Muscle layer of colon (tissue), 2 donors: ENCODE data around the gene RBM42.

Source experiments
- H3K27ac ChIP-seq: one replicate; pipeline ENCODE4 v1.7.0; 2013; ENCODE audit warnings: low read depth, mild to moderate bottlenecking, low read length, moderate library complexity
- H3K27me3 ChIP-seq, 2 donors: one replicate each; pipeline ENCODE4 v1.7.0; 2013; ENCODE audit warnings: low read length in 2 of 2, mild to moderate bottlenecking in 2 of 2; ENCODE audit not compliant: insufficient read depth in 2 of 2, control insufficient read depth in 1 of 2
- H3K36me3 ChIP-seq: one replicate; pipeline ENCODE4 v1.7.0; 2013; ENCODE audit warnings: mild to moderate bottlenecking, low read length; ENCODE audit not compliant: insufficient read depth
- H3K4me1 ChIP-seq: one replicate; pipeline ENCODE4 v1.7.0; 2013; ENCODE audit warnings: mild to moderate bottlenecking, low read length; ENCODE audit not compliant: insufficient read depth
- H3K4me3 ChIP-seq, 2 donors: one replicate each; pipeline ENCODE4 v1.7.0; 2013; ENCODE audit warnings: low read length in 2 of 2, low read depth in 1 of 2, mild to moderate bottlenecking in 1 of 2, moderate library complexity in 1 of 2
- H3K9ac ChIP-seq: one replicate; pipeline ENCODE4 v1.7.0; 2013; ENCODE audit warnings: low read length
- H3K9me3 ChIP-seq: one replicate; pipeline ENCODE4 v1.7.0; 2013; ENCODE audit warnings: mild to moderate bottlenecking, low read length
- donor health status: abdominal sarcoma.
- donor health status: Adenocarcinoma of cecum.

Gene RBM42

GRCh38 chr19:35622750-35623149 lies 6.1 kb upstream of the RBM42 start:
- no peaks in the 10 kb centered on the region for H3K36me3 ChIP-seq
- H3K9me3 ChIP-seq, result no peaks in the 10 kb centered on the region
- H3K27ac ChIP-seq, result no peak overlapping the region
- H3K27me3 ChIP-seq, result no peaks in the 10 kb centered on the region
- H3K9ac ChIP-seq, result no peak overlapping the region
- H3K4me1 ChIP-seq, result no peaks in the 10 kb centered on the region
- H3K4me3 ChIP-seq, result no peak overlapping the region

GRCh38 chr19:35623327-35624010 lies 5.4 kb upstream of the RBM42 start:
- no peak overlapping the region for H3K27ac ChIP-seq
- no peak overlapping the region for H3K4me3 ChIP-seq
- no peaks in the 10 kb centered on the region for H3K36me3 ChIP-seq

GRCh38 chr19:35628264-35628564 lies 622 bp upstream of the RBM42 start:
- peak overlapping the region; percentile 98 for H3K27ac ChIP-seq
- peak overlapping the region; percentile 89 for H3K9ac ChIP-seq
- no peaks in the 10 kb centered on the region for H3K9me3 ChIP-seq
- H3K4me1 ChIP-seq, result peaks cover 8% of the 10 kb centered on the region
- H3K27me3 ChIP-seq, result no peaks in the 10 kb centered on the region
- peaks cover 30% of the 10 kb centered on the region for H3K36me3 ChIP-seq
- H3K4me3 ChIP-seq, result peak overlapping the region; percentile 85 to 98

More at GRCh38 chr19:35623327-35624010, 5.4 kb upstream of the RBM42 start:
- Histone ChIP-seq H3K9ac (no peak overlapping the region), H3K9me3 (no peaks in the 10 kb centered on the region), H3K27me3 (no peaks in the 10 kb centered on the region), H3K4me1 (no peaks in the 10 kb centered on the region)

- peak overlapping the region; percentile 96 for H3K9ac ChIP-seq
- H3K36me3 ChIP-seq, result peaks cover 38% of the 10 kb centered on the region
- peak overlapping the region; percentile 97 to 98 for H3K4me3 ChIP-seq
- peaks cover 8% of the 10 kb centered on the region for H3K4me1 ChIP-seq
- peak overlapping the region; percentile 98 for H3K27ac ChIP-seq
- H3K27me3 ChIP-seq, result no peaks in the 10 kb centered on the region
- no peaks in the 10 kb centered on the region for H3K9me3 ChIP-seq
These were observed 447 bp downstream of the RBM42 start for GRCh38 chr19:35629332-35629633.

GRCh38 chr19:35633727-35634440 lies 5.0 kb downstream of the RBM42 start:
- Histone ChIP-seq H3K27me3 (no peaks in the 10 kb centered on the region), H3K9me3 (no peaks in the 10 kb centered on the region), H3K27ac (no peak overlapping the region), H3K9ac (no peak overlapping the region), H3K36me3 (peaks cover 68% of the 10 kb centered on the region), H3K4me1 (peaks cover 8% of the 10 kb centered on the region), H3K4me3 (no peak overlapping the region)

- no peak overlapping the region for H3K27ac ChIP-seq
- no peaks in the 10 kb centered on the region for H3K27me3 ChIP-seq
- no peak overlapping the region for H3K4me3 ChIP-seq
- H3K9me3 ChIP-seq, result no peaks in the 10 kb centered on the region
- peaks cover 53% of the 10 kb centered on the region for H3K36me3 ChIP-seq
- H3K9ac ChIP-seq, result no peak overlapping the region
- no peaks in the 10 kb centered on the region for H3K4me1 ChIP-seq
These were observed 7.8 kb downstream of the RBM42 start for GRCh38 chr19:35636651-35637050.

GRCh38 chr19:35637165-35637564 lies 8.3 kb downstream of the RBM42 start:
- Histone ChIP-seq H3K36me3 (peaks cover 48% of the 10 kb centered on the region), H3K27me3 (no peaks in the 10 kb centered on the region), H3K9me3 (no peaks in the 10 kb centered on the region), H3K9ac (no peak overlapping the region), H3K4me3 (no peak overlapping the region), H3K27ac (no peak overlapping the region), H3K4me1 (no peaks in the 10 kb centered on the region)

GRCh38 chr19:35639321-35639639 lies 10.4 kb downstream of the RBM42 start:
- H3K9ac ChIP-seq, result no peak overlapping the region

GRCh38 chr19:35639863-35640262 lies 11.0 kb downstream of the RBM42 start:
- H3K4me3 ChIP-seq, result no peak overlapping the region
- H3K27me3 ChIP-seq, result no peaks in the 10 kb centered on the region
- H3K36me3 ChIP-seq, result peaks cover 28% of the 10 kb centered on the region
- no peak overlapping the region for H3K27ac ChIP-seq
- peaks cover 6% of the 10 kb centered on the region for H3K4me1 ChIP-seq
- H3K9ac ChIP-seq, result no peak overlapping the region
- no peaks in the 10 kb centered on the region for H3K9me3 ChIP-seq

More at GRCh38 chr19:35639321-35639639, 10.4 kb downstream of the RBM42 start:
- no peak overlapping the region for H3K27ac ChIP-seq
- H3K9me3 ChIP-seq, result no peaks in the 10 kb centered on the region
- peaks cover 6% of the 10 kb centered on the region for H3K4me1 ChIP-seq
- H3K27me3 ChIP-seq, result no peaks in the 10 kb centered on the region
- no peak overlapping the region for H3K4me3 ChIP-seq
- H3K36me3 ChIP-seq, result peaks cover 30% of the 10 kb centered on the region

- no peaks in the 10 kb centered on the region for H3K27me3 ChIP-seq
- peaks cover 6% of the 10 kb centered on the region for H3K4me1 ChIP-seq
- H3K9me3 ChIP-seq, result no peaks in the 10 kb centered on the region
- no peak within 1 kb of the TSS for H3K4me3 ChIP-seq
- peaks cover 15% of the 10 kb centered on the region for H3K36me3 ChIP-seq
- H3K27ac ChIP-seq, result no peak within 1 kb of the TSS
- H3K9ac ChIP-seq, result no peak within 1 kb of the TSS
These were observed 12.8 kb downstream of the RBM42 start, which contains the start of gene ETV2 for GRCh38 chr19:35641515-35642151. Gene ETV2, plus strand, starts transcription at chr19:35641745. Its CDS starts 716 bp downstream, at chr19:35642461.

- H3K36me3 ChIP-seq, result peaks cover 9% of the 10 kb centered on the region
- H3K9ac ChIP-seq, result no peak overlapping the region
- no peak overlapping the region for H3K27ac ChIP-seq
- no peak overlapping the region for H3K4me3 ChIP-seq
- no peaks in the 10 kb centered on the region for H3K27me3 ChIP-seq
- H3K9me3 ChIP-seq, result no peaks in the 10 kb centered on the region
- peaks cover 6% of the 10 kb centered on the region for H3K4me1 ChIP-seq
These were observed 13.5 kb downstream of the RBM42 start for GRCh38 chr19:35642312-35642711.
